ENCODE results near the gene NOL9. TPM values are rescaled to one million over a fixed set of nuclear protein-coding genes. Genes with fewer than 3 reads are reported as not detected.

The NOL9 gene
- polyA plus RNA-seq, 6 donors from 2014 or later = 4.1 to 22.3 (median 18.4) TPM

DNA sequence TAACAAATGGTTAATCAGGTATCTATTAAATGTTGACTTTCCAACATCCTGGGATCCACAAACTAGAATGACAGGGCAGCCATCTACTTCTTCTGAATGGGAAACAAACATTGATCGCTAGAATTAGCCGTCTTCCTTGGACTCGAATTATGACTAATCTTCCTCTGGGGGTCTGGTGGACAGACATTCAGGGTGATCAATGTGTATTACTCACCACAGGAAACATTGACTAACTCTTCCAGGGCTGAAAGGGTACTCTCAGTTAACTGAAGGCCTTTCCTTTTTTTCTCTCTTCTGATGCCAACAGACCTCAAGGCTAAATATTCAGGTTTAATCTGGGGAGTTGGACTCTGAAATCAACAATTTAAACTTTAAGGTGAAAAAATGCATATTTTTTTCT, 9.5 kb downstream of the NOL9 start:
- no peak for DNase-seq
- Mint-ChIP-seq H3K27me3 (no peaks in the 10 kb centered on the region), H3K36me3 (peaks cover 10 to 25% of the 10 kb centered on the region in 2 donors), H3K27ac (peak overlapping the region in 3 of 6 donors; percentile 6 to 74 (median 74)), H3K4me3 (peak overlapping the region in 1 of 8 donors; percentile 8), H3K9me3 (no peaks in the 10 kb centered on the region), H3K4me1 (peaks cover 17 to 20% (median 19%) of the 10 kb centered on the region in 3 donors)
- no peak for ATAC-seq (ENCODE audit: low read depth in 2 of 2)

GRCh38 chr1:6538956-6539355, 15.4 kb downstream of the NOL9 start:
- Mint-ChIP-seq H3K9me3 (no peaks in the 10 kb centered on the region), H3K36me3 (peaks cover 0 to 9% of the 10 kb centered on the region in 2 donors), H3K27ac (peak overlapping the region in 2 of 6 donors; percentile 22 to 39), H3K4me1 (peaks cover 4 to 11% (median 9%) of the 10 kb centered on the region in 3 donors), H3K4me3 (peak overlapping the region in 1 of 8 donors; percentile 29), H3K27me3 (no peaks in the 10 kb centered on the region)
- ATAC-seq (ENCODE audit: low read depth in 2 of 2) = no peak
- DNase-seq = no peak

- Mint-ChIP-seq H3K4me3 (no peak overlapping the region), H3K9me3 (no peaks in the 10 kb centered on the region), H3K4me1 (peaks cover 4 to 12% (median 11%) of the 10 kb centered on the region in 3 donors), H3K27ac (no peak overlapping the region), H3K27me3 (no peaks in the 10 kb centered on the region), H3K36me3 (peaks cover 7 to 21% of the 10 kb centered on the region in 2 donors)
- ATAC-seq (ENCODE audit: low read depth in 2 of 2) (no peak), DNase-seq (no peak)
These were observed 18.0 kb downstream of the NOL9 start for GRCh38 chr1:6536291-6536690.

DNA sequence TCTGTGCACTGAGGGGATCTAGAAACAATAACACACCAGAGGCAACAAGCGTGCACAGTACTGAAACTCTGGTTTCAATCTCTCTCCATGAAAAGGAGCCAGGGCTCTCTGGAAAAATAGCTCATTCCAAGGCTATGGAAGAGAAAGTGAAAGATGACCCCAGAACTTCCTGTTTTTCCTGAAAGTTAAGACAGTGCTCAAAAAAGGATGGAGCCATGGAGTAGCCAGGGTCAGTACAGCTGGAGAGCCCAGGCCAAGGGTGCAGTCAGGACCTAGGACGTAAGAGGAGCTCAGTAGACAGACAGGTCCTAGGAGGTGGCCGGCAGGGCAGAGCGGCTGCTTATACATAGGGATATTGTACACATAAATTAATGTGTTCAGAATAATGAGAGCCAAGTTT, 19.1 kb downstream of the NOL9 start:
- peaks cover 7 to 21% of the 10 kb centered on the region in 2 donors for H3K36me3 Mint-ChIP-seq
- peak overlapping the region in 1 of 6 donors; percentile 80 for H3K27ac Mint-ChIP-seq
- peaks cover 4 to 12% (median 11%) of the 10 kb centered on the region in 3 donors for H3K4me1 Mint-ChIP-seq
- H3K9me3 Mint-ChIP-seq = no peaks in the 10 kb centered on the region
- no peak for DNase-seq
- ATAC-seq (ENCODE audit: low read depth in 2 of 2) = no peak
- peak overlapping the region in 1 of 8 donors; percentile 30 for H3K4me3 Mint-ChIP-seq
- no peaks in the 10 kb centered on the region for H3K27me3 Mint-ChIP-seq

GRCh38 chr1:6534248-6534822, 20.0 kb downstream of the NOL9 start:
- DNase-seq = no peak
- Mint-ChIP-seq H3K4me1 (peaks cover 4 to 12% (median 11%) of the 10 kb centered on the region in 3 donors), H3K36me3 (peaks cover 7 to 17% of the 10 kb centered on the region in 2 donors), H3K9me3 (no peaks in the 10 kb centered on the region), H3K4me3 (no peak overlapping the region), H3K27ac (peak overlapping the region in 2 of 6 donors; percentile 33 to 41), H3K27me3 (no peaks in the 10 kb centered on the region)
- no peak for ATAC-seq (ENCODE audit: low read depth in 2 of 2)

DNA sequence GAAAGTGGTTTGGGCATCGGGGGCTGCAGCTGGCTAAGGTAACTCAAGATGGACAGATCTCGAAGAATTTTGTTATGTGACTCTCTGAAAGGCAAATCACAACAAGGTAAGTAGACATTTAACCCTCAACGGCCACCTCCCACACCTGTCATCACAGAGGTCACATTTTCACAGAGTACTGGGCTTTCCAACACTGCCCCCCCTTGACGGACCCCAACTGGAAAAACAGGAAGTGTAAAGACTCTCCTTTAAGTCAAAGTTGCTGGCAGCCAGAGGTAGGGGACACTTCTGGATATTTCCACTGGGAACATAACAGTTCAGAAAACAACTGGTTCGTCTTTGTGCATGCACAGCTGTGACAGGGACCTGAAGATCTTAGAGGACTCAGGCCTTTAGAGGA, 22.3 kb downstream of the NOL9 start:
- Mint-ChIP-seq H3K9me3 (no peaks in the 10 kb centered on the region), H3K4me3 (no peak overlapping the region), H3K27ac (no peak overlapping the region), H3K36me3 (peaks cover 15 to 17% of the 10 kb centered on the region in 2 donors), H3K27me3 (no peaks in the 10 kb centered on the region), H3K4me1 (peaks cover 4 to 17% (median 12%) of the 10 kb centered on the region in 3 donors)
- ATAC-seq (ENCODE audit: low read depth in 2 of 2) (no peak), DNase-seq (no peak)

- H3K4me3 Mint-ChIP-seq = no peak overlapping the region
These were observed 23.7 kb downstream of the NOL9 start for GRCh38 chr1:6530504-6531160.

GRCh38 chr1:6528492-6528891, 25.8 kb downstream of the NOL9 start:
- Mint-ChIP-seq H3K27ac (no peak overlapping the region), H3K27me3 (no peaks in the 10 kb centered on the region), H3K4me1 (peaks cover 3 to 10% (median 7%) of the 10 kb centered on the region in 3 donors), H3K4me3 (no peak overlapping the region), H3K9me3 (no peaks in the 10 kb centered on the region), H3K36me3 (peaks cover 12 to 15% of the 10 kb centered on the region in 2 donors)
- DNase-seq (no peak), ATAC-seq (ENCODE audit: low read depth in 2 of 2) (no peak)

More at GRCh38 chr1:6530504-6531160, 23.7 kb downstream of the NOL9 start:
- ATAC-seq (ENCODE audit: low read depth in 2 of 2) = no peak
- Mint-ChIP-seq H3K27me3 (no peaks in the 10 kb centered on the region), H3K27ac (no peak overlapping the region), H3K9me3 (no peaks in the 10 kb centered on the region), H3K36me3 (peaks cover 15 to 17% of the 10 kb centered on the region in 2 donors), H3K4me1 (peaks cover 4 to 17% (median 10%) of the 10 kb centered on the region in 3 donors)
- DNase-seq = no peak

GRCh38 chr1:6526316-6526715, 28.0 kb downstream of the NOL9 start:
- Mint-ChIP-seq H3K9me3 (no peaks in the 10 kb centered on the region), H3K36me3 (peaks cover 0 to 8% of the 10 kb centered on the region in 2 donors), H3K4me3 (no peak overlapping the region), H3K4me1 (peaks cover 4 to 10% (median 6%) of the 10 kb centered on the region in 3 donors), H3K27me3 (no peaks in the 10 kb centered on the region), H3K27ac (no peak overlapping the region)
- DNase-seq = no peak
- ATAC-seq (ENCODE audit: low read depth in 2 of 2) = no peak

- no peak for ATAC-seq (ENCODE audit: low read depth in 2 of 2)
- Mint-ChIP-seq H3K36me3 (peaks cover 0 to 7% of the 10 kb centered on the region in 2 donors), H3K27ac (peak overlapping the region in 2 of 6 donors; percentile 30 to 47), H3K9me3 (no peaks in the 10 kb centered on the region), H3K4me1 (peaks cover 4 to 10% (median 6%) of the 10 kb centered on the region in 3 donors), H3K27me3 (no peaks in the 10 kb centered on the region), H3K4me3 (no peak overlapping the region)
- DNase-seq = no peak
These were observed 30.7 kb downstream of the NOL9 start for GRCh38 chr1:6523566-6523965.

GRCh38 chr1:6521536-6521935, 32.8 kb downstream of the NOL9 start:
- H3K4me3 Mint-ChIP-seq = no peak overlapping the region
- no peaks in the 10 kb centered on the region for H3K27me3 Mint-ChIP-seq
- peak overlapping the region in 1 of 6 donors; percentile 69 for H3K27ac Mint-ChIP-seq
- ATAC-seq (ENCODE audit: low read depth in 2 of 2) = no peak
- H3K4me1 Mint-ChIP-seq = peaks cover 4 to 6% (median 4%) of the 10 kb centered on the region in 3 donors
- DNase-seq = no peak
- H3K36me3 Mint-ChIP-seq = no peaks in the 10 kb centered on the region
- no peaks in the 10 kb centered on the region for H3K9me3 Mint-ChIP-seq

DNA sequence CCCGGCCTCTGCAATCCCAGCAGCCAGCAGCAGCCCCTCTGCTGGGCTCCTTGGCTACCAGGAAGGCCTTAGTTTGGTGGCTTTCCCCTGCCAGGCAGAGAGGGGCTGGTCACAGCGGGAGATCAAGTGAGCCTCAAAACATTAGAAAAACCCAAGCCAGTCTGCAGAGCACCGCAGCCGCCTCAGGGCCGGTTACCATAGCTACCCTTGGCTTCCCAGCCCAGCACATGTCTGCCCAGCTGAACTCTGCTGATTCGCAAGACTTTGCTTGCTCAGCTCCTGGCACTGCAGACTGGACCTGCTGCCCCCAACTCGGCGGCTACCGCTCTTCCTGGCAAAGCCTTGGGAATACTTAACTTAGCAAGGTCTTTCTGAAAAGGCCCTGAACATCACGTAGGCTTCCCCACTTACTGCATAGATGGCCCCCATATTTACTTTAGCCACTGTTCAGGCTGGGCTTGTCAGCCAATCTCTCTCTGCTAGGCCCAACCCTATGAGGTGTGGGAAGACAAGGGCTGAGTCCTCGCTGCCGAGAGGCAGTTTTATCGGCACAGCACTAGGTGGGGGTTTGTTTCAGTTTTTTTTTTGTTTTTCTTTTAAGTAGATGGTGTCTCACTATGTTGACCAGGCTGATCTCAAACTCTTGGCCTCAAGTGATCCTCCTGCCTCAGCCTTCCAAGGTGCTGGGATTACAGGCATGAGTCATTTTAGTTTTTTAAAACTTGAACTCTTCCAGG, 34.2 kb downstream of the NOL9 start:
- Mint-ChIP-seq H3K9me3 (no peaks in the 10 kb centered on the region), H3K4me3 (no peak overlapping the region), H3K27me3 (no peaks in the 10 kb centered on the region), H3K4me1 (peaks cover 4 to 6% (median 4%) of the 10 kb centered on the region in 3 donors), H3K36me3 (no peaks in the 10 kb centered on the region), H3K27ac (peak overlapping the region in 3 of 6 donors; percentile 54 to 79 (median 54))
- ATAC-seq (ENCODE audit: low read depth in 2 of 2) = no peak
- no peak for DNase-seq

DNA sequence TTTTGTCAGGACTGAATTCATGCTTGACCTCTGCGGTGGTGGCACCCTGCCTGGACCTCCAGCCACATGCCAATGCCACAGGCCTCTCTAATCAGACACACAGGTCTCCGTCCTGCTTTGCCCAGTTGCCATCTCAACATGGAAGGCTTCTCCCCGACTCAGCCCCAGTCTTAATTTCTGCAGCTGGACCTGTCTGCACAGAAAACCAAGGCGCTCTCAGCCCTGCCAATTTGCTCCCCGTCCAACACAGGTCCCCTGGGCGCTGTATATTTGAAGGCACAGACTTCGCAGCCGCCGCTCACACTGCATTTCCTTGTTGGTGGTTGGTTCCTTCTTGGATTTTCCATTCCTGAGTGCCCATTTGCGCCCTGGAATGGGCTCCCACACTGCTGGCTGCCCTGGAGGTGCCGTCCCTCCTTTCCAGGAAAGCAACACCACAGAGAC, 34.8 kb downstream of the NOL9 start:
- DNase-seq (no peak), ATAC-seq (ENCODE audit: low read depth in 2 of 2) (no peak)
- Mint-ChIP-seq H3K9me3 (no peaks in the 10 kb centered on the region), H3K4me1 (peaks cover 4 to 6% (median 4%) of the 10 kb centered on the region in 3 donors), H3K4me3 (no peak overlapping the region), H3K27me3 (no peaks in the 10 kb centered on the region), H3K36me3 (no peaks in the 10 kb centered on the region), H3K27ac (no peak overlapping the region)

Data from naive B cell (primary cell).